Measurements from ENCODE around the gene SEMA5A.

DNA sequence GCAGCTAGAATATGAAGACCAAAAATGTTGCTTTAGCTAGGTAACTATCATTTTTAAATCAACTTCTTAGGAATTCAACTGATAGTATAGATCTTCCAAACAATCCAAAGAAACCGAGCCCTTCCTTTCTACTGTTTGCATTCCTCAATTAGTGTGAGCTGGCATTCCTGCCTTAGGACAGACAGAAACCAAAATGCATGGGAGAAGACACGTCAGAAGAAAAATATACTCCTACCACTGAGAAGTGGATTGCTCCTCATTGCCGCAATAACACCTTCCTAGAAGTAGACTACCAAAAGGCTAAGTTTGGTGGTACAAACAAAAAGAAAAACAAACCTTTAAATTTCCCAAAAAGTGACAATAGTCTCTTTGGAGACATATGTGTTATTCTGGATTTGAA, 440.0 kb downstream of the SEMA5A start:
- TF ChIP-seq POLR2A (IDR thresholded peaks at IDR 0.05) (no peak), CTCF (IDR thresholded peaks at IDR 0.05) (no peak), EP300 (IDR thresholded peaks at IDR 0.05) (no peak), POLR2AphosphoS5 (IDR thresholded peaks at IDR 0.05) (no peak)
